Pulmonary artery endothelial cell (primary cell): ENCODE measurements around the gene RCC2. TPM values are rescaled to one million over a fixed set of nuclear protein-coding genes. Genes with fewer than 3 reads are reported as not detected.
"Not testable (repeated sequence)": the region's sequence is repeated elsewhere in the genome, so short reads cannot be mapped to it uniquely, and the experiment has no call there.

ENCODE experiments used
- DNase-seq: peaks from one replicate; pipeline ENCODE4 v3.0.0-alpha.2; 2011; ENCODE audit warnings: low read depth, low spot score
- total RNA-seq: library from RNA; depleted of rRNA; stranded (reverse); fragments of >200 nt; gene quantifications from 2 replicates; pipeline ENCODE4 v1.2.3, GENCODE V29; 2014

The RCC2 gene
- total RNA-seq, 1 donor from 2014 or later: 95.7 TPM

GRCh38 chr1:17420391-17420918, 19.0 kb downstream of the RCC2 start:
- no peak for DNase-seq

GRCh38 chr1:17419626-17420328, 19.7 kb downstream of the RCC2 start:
- no peak for DNase-seq

- DNase-seq: no peak
Observed at GRCh38 chr1:17416389-17416788, 23.1 kb downstream of the RCC2 start.

DNA sequence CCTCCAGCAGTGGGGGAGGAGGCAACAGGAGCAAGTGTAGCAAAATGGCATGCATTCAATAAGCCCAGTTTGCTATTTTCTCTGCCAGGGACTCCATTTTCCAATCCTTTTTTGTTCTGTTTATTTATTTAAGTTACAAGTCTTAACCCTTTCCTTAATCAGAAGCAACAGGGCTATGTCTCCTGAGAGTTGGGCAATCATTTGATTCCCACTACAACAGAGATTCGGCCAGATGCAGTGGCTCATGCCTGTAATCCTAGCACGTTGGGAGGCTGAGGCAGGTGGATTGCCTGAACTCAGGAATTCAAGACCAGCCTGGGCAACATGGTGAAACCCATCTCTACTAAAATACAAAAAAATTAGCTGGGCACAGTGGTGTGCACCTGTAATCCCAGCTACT, 25.5 kb downstream of the RCC2 start:
- DNase-seq: no peak

DNA sequence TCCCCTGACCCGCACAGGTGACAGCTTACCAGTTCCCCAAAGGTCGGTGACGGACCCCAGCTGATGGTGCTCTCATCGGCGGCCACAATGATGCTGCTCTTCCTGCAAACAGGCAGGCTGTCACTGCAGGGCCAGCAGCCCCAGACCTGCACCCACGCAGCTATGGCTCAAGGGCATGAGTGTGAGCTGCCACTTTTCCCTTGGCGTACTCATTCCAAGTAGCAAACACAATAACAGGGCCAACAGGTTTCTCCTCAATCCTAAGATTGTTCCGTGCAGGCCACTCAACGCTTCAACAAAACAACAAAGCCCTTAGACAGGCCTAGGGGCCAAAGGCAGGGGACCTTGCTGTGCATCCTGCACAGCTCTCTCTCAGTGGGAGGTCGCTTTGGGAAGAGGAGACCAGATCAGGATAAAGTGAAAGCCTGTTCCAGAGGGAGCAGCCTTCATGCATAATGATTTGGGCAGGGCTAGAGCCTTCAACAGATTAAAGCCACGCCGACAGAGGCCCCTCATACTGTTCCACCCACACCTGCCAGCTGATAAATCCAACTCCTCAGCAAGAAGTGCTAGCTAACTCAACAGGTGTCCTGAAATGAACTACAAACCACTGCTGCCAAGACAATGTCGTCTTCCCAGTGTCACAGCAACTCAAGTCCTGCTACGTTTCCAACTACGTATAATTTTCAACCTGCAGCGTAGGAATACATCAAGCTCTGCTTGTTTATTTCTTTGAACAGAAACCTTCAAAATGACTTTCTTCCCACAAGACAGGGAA, 27.2 kb downstream of the RCC2 start:
- DNase-seq: no peak

DNA sequence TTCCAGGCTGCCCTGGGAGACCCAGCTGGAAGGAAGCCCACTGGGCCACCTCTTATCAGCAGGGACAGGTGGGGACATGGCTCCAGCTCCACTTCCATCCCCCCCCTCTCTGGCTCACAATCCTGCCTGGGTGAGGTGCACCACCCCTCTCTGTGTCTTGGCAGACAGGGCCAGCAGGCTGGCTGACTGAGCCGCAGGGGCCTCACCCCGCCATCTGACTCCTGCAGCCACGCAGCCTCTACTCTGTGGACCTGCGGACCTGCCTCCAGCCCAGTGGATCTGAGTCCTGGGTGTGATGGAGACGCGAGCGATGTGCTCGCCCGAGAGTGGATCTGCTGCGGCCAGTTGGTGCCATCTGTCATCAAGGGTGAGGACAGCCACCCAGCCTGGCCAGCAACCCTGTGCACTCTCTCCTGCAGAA, 30.1 kb downstream of the RCC2 start:
- no peak for DNase-seq

GRCh38 chr1:17407786-17408514, 31.5 kb downstream of the RCC2 start:
- DNase-seq: not testable (repeated sequence)

DNA sequence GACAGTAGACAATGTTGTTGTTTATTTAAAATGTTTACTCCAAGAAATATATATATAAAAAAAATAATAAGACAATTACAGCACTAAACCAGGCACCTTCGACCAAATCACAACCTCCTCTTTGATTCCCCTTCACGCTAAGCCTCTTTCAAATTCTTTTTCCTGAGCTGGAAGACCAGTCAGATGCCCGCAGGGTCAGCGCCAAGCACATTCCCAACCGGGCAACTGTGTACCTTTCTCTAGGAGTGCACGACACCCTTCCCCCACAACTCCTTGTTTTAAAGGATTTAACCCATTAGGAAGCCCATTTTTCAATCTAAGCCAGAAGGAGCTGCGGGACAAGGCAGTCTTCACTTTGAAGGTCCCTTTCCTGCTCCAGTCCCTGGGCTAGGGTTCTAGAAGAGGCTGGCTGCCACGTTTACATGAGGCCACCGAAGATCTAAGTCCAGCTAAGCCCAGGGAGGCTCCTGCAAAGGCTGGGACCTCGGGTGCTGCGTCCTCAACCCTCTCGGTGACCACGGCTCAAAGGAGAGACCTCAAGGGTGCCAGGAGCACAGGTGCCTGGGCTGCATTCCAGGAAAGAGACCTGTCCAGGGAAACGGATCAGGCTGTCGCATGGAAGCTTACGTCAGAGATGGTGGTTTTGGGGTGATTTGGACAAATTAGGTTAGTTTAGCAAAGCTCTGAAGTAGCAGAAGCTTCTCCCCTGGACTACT, 32.6 kb downstream of the RCC2 start:
- not testable (repeated sequence) for DNase-seq

DNA sequence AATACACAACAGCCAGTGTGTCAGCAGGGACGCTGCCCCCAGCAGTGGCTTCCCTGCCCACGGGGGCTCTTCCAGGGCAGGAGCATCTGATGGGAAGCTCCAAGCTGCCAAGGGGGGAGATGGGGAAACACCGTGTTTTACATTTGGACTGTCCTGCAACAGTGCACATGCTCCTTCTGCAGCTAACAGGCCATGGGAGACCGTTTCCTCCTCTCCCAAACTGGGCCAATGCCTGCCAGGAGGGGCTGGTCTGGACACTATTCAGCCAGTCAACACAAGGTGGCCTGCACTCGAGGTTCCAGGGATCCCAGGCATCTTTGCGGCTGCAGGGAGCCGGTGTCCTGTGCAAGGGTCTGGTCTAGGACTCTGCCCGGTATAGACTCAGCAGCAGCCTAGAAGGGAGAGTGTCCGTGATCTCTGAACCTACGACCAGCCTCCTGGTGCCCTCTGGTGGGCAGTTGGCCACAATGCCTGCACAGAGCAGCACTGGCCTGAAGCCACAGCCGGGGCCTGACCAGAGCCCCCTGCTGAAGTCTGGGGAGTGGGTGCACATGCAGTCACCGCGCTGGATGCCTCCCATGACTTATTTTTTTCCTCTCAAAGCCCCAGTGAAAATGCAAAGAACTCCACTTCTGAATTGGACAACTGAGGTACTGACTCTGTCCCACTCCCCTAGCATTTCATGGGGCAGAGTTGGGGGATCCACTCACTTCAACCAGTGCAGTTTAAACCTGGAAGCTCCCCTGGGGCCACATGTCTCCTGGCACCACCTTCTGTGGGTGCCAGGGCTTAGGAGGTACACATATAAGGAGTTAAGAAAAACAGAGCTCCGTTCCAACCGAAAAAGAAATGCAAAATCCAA, 33.3 kb downstream of the RCC2 start:
- DNase-seq: peak; percentile 17

GRCh38 chr1:17404820-17405219, 34.7 kb downstream of the RCC2 start:
- no peak for DNase-seq

DNA sequence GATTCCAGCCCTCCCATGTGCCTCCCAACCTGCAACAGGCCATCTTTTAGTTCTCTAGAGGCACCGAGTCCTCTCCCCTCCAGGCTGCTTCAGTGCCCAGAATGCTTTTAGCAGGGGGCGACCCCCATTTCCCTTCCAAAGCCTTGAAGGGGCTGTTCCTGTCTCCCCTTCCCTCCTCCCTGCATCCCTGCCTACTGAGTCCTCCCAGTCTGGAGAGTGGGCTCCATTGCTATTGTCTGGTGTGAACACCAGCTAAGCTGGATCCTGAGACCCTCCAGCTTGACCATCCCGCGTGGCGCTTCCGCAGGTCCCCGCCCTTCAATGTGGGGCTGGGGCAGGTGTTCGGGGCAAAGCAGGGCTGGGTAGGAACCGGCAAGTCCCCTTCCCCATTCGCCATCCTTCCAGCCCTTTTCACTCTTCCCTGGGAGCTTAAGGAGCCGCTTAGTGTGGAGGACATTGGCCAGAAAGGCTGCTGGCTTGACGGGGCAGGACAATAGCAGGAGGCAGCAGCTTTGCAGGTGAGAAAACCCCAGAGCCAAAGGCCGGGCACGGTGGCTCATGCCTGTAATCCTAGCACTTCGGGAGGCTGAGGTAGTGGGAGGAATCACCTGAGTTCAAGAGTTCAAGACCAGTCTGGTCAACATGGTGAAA, 35.3 kb downstream of the RCC2 start:
- no peak for DNase-seq

DNA sequence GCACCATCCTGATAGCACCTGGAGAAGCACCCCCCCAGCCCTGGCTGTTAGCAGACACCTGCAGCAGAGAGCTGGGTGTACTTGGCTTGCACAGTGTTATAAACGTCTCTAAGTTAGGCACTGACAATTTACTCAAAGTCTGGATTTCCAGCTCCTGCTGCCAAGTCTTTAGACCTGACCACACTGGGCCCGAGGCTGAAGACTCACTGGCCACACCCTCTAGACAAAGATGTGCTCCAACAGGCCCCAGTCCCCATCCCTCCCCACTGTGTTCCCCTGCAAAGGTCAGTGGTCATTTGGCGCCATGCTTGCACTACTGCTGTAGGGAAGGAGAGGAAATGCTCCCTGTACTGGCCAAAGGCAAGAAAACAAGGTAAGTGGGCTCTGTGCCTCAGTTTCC, 36.4 kb downstream of the RCC2 start:
- DNase-seq: no peak

GRCh38 chr1:17401841-17402240, 37.6 kb downstream of the RCC2 start:
- no peak for DNase-seq

DNA sequence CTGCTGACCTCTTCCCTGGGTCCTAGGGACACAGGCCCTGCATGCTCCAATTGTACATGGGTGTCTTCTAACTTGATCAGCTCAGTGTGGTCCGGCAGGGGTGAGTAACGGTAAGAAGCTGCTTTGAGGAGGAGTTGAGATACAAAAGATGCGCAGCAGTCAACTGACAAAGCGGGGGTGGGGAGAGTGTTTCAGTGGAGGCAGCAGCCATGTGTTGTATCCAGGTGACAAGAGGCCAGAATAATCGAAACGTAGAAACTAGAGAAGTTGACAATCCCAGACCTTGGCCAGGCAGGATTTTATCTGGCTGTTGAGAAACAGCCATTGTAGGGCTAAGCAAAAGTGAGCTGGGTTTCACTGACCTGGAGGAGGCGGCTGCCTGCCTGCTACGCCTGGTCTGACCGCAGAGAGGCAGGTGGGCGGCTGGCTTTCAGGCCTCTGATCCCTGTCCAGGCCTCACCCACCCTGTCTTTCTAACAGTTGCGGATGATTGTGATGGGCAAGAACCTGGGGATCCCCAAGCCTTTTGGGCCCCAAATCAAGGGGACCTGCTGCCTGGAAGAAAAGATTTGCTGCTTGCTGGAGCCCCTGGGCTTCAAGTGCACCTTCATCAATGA, 38.6 kb downstream of the RCC2 start:
- no peak for DNase-seq

DNA sequence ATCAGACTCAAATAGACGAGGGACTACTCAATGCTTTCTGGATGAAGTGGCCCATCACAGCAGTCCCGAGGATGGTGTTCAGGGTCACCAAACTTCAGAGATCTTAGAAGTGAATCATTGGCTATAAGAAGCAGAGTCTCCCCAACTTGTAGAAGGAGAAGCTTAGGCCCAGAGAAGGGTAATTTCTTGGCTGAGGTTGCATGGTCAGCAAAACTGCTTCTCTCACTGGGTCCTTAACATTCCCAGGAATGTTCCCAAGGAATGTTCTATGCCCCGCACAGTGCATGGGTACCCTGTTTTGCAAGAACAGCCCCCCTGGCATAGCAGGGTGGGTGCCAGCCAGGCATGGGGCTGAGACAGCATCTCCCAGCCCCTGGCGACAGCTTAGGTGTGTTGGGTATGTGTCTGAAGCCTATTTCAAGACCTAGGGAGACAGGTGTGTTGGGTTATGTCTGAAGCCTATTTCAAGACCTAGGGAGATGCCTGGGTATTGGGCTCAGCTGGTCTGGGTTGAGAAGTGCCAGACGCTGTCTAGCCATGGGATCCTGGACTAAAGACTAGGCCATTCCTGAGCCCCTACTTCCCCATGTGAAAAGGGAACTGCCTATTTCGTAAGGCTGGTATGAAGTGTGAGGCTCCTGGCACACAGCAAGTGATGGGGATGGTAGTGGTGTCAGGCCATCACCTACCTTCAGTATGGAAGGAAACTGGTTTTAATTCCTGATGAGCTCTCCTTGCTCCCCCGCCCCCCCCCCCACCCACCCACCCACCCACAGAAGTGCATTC, 41.4 kb downstream of the RCC2 start:
- no peak for DNase-seq

DNA sequence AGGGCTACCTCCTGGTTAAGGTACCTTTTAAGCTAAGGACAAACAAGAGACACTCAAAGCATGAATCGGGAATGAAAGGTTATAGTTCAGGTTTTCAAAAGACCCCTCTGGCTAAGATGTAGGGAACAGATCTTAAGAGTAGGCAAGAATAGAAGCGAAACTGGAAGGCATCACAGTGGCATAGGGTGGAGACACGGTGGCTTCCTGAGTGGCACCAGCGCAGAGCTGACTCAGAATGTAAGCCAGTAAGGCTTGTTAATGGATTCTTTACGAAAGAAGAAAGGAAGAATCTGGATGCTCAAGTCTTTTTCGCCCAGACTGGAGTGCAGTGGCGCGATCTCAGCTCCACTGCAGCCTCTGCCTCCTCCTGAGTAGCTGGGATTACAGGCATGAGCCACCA, 46.2 kb downstream of the RCC2 start:
- DNase-seq: no peak

DNA sequence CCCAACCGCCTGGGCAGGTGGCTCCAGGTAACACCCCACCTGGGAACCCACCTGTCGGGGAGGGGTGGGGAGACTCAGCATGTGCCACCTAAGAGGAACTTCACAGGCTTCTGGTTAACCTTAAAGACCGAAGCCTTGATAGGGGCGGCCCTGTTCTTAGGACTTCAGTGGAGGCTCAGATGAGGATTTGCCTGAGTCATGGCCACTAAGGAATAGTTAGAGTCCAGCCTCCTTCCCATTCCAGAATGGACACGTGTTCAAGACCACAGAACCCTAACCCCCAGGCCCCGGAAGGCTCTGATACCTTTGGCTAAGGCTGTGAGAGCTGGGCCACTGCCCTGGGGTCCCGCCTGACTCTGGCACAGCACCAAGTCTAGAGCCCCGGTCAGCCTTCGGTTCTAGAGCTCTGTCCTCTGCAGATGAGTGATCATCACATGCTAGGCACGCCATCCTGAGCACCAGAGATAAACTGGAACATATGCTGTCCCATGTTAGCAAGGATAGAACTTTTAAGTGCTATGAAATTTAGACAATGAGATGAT, 47.2 kb downstream of the RCC2 start:
- no peak for DNase-seq

DNA sequence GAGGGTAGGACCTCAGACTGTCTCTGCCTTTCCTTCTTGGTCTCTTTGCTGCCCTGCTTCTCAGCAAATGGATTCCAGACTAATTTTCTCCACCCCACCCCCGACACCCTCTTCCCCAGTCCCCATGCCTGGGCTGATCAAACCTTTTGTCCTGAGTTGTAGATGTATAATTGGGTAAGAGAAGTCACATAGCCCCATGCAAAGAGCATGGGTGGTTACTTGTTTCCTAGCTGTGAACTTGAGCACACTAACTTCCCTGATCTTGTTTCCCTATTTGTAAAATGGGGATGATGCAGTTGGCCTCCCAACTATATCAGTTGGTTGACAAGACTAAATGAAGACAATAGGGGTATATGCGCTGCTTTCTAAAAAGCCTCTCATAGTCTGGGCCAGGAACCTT, 58.3 kb downstream of the RCC2 start:
- DNase-seq: no peak
